HG02763 (cell line): ENCODE data around the gene DDAH1.
A peak's percentile ranks its signal among the peaks of the same experiment; 100 is the strongest.
"Not testable (repeated sequence)": the region's sequence is repeated elsewhere in the genome, so short reads cannot be mapped to it uniquely, and the experiment has no call there.

Source experiments
- ATAC-seq: cut with Tn5 transposase; IDR thresholded peaks from one replicate; pipeline ENCODE4 v1.9.1; 2021; ENCODE audit warnings: mild to moderate bottlenecking, moderate library complexity; ENCODE audit not compliant: unreplicated experiment

The DDAH1 gene

DNA sequence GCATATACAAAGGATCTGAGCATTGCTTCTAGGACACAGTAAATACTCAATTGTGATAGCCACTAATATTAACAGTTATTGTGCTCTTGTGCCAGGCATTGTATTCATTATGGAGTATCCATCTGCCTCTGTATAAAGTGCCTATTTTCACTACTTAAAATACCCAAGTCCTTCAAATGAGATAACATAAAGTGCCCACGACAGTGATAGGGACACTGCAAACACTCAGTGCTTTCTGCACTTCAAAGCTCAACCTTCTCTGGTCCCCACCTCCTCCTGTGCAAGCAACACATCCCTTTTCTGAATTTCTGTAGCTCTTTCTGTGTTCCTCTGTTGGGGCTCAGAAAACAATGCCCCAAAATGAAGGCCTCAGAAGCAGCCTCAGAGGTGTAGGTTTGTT lies 6.6 kb upstream of the DDAH1 start:
- no peak for ATAC-seq

DNA sequence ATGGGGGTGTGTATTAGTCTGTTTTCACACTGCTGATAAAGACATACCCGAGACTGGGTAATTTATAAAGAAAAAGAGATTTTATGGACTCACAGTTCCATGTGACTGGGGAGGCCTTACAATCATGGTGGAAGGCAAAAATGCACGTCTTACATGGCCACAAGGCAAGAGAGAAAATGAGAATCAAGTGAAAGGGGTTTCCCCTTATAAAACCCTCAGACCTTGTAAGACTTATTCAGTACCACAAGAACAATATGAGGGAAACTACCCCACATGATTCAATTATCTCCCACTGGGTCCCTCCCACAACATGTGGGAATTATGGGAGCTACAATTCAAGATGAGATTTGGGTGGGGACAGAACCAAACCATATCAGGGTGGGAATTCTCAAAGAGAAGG lies 5.2 kb upstream of the DDAH1 start:
- ATAC-seq, result not testable (repeated sequence)

DNA sequence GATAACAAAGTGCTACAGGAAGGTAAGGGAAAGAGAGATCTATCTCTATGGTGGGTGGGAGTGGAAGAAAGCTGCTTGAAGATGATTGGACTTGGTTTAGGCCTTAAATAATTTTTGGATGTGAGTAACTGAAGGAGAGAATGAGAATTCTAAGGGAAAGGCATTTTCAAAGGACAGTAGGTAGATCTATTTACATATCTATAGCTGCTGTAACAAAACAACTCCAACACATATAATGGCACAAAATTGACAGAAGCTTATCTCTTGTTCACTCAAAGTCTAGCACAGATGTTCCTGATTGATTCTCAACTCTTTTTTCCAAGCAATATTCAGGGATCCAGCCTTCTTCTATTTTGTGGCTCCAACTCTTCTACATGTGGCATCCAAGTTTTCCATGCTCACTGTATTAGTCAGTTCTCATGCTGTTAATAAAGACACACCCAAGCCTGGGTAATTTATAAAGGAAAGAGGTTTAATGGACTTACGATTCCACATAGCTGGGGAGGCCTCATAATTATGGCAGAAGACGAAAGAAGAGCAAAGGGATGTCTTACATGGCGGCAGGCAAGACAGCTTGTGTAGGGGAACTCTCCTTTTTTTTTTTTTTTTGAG lies 3.1 kb upstream of the DDAH1 start:
- ATAC-seq, result no peak

GRCh38 chr1:85467036-85467435 lies 2.1 kb upstream of the DDAH1 start:
- ATAC-seq, result no peak

GRCh38 chr1:85465786-85466134 lies 801 bp upstream of the DDAH1 start:
- ATAC-seq, result no peak

- ATAC-seq, result peak; percentile 48
These were observed 361 bp downstream of the DDAH1 start for GRCh38 chr1:85464497-85465098.

DNA sequence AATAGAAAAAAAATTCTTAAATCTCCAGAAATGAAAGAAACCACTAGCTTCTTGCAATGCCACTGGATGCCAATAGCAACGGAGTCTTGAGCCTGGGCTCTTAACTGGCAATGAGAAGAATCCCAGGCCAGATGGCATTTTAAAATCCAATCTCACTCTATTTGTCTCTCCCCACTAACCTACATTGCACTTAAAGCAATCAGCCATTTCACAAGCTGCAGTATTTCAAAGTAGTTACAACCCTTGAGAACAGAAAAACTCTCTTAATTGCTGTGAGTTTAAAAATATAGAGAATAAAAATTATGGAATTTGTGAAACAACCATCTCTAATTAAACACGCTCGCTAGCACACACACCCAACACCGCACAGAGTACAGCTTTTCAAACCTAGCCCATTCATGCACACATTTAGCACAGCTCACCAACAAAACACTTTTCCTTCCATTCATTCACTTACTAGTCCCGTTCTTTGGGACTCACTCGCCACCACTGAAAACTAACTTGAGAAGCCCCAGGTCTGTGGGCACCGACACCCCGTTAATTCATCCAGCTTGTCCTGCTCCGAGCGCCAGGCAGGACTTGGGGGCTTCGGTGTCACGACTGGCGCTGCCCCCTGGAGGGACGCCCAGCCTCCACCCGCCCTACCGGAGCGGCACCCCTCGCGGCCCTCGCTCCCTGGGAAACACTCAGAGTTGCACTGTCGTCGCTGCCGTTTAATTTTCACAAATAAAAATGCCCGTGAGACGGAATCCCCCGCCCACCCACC lies 1.0 kb downstream of the DDAH1 start:
- ATAC-seq, result no peak

GRCh38 chr1:85462931-85463649 lies 1.9 kb downstream of the DDAH1 start:
- no peak for ATAC-seq

DNA sequence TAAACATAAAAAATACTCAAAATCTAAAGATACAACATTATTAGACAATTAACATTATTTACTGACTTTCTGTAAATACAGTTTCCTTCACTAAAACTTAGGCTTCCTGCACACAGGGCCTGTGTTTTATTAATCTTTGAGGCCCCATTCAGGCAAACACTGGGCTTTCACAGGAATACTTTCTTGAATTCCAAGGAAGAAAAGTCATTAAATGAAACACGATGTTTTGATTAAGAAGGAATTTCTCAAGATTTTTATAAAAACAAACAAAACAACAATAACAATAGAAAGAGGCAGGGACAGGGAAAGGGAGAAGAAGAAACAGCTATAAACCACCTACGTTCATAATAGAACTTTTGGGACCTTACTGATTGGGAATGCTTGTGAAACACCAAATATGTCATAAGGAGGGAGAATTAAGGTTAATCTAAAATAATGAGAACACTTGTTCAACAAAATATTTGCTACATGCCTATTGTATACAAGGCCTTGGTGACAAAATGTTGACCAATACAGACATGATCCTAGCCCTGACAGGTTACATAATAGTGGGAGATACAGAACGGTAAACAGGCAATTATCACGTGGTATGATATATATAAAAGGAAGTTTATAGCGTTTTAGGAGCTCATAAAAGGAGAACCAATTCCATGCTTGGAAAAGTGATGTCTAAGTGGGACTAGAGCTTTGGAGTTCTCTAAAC lies 3.6 kb downstream of the DDAH1 start:
- ATAC-seq, result no peak

GRCh38 chr1:85460555-85461088 lies 4.3 kb downstream of the DDAH1 start:
- no peak for ATAC-seq

- no peak for ATAC-seq
These were observed 5.7 kb downstream of the DDAH1 start for GRCh38 chr1:85459290-85459689.

GRCh38 chr1:85454214-85454613 lies 10.7 kb downstream of the DDAH1 start:
- no peak for ATAC-seq

GRCh38 chr1:85453640-85454194 lies 11.2 kb downstream of the DDAH1 start:
- ATAC-seq, result no peak

DNA sequence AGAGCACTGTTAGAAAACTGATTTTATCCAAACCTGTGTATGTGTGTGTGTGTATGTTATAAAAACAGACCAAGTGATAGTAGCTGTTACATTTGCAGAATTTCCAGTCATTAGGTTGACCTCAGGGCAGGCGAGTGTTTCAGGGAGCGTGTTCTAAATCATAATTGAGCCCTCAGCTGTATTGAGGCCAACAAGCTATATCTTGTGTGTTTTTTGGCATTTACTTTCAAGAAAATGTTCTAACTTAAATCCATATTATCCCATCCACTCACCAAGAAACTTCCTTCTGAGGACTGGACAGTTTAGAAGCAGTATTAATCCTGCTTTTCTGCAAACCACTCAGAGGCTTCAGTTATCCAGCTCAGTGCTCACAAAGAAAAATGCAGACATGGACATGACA lies 12.0 kb downstream of the DDAH1 start:
- ATAC-seq, result no peak

- no peak for ATAC-seq
These were observed 13.6 kb downstream of the DDAH1 start for GRCh38 chr1:85451236-85451830.

GRCh38 chr1:85450832-85451231 lies 14.1 kb downstream of the DDAH1 start:
- no peak for ATAC-seq

- ATAC-seq, result no peak
These were observed 15.6 kb downstream of the DDAH1 start for GRCh38 chr1:85449356-85449755.

- ATAC-seq, result no peak
These were observed 16.6 kb downstream of the DDAH1 start for GRCh38 chr1:85448358-85448757.

GRCh38 chr1:85447006-85447943 lies 17.7 kb downstream of the DDAH1 start:
- no peak for ATAC-seq
